H1 (cell line): ENCODE results near the gene SKIC8. TPM values are rescaled to one million over a fixed set of nuclear protein-coding genes. Genes with fewer than 3 reads are reported as not detected.

Source experiments
- ASH2L ChIP-seq: fragments of 200-600, 300-600 bp; sonication (generic); IDR thresholded peaks from one replicate; pipeline ENCODE4 v1.7.1; 2017; ENCODE audit warnings: low read length
- CHD2 ChIP-seq: IDR thresholded peaks from 2 replicates; pipeline ENCODE4 v1.6.1; 2012; ENCODE audit warnings: low read length, improper control_type of control experiment
- CHD7 ChIP-seq: fragments of 300-600 bp; sonication (generic); IDR thresholded peaks from 2 replicates; pipeline ENCODE4 v1.7.1; 2012; ENCODE audit warnings: low read length, moderate library complexity, mild to moderate bottlenecking, inconsistent platforms; ENCODE audit not compliant: insufficient replicate concordance
- E2F6 ChIP-seq: IDR thresholded peaks from 2 replicates; pipeline ENCODE4 v1.6.1; 2012; ENCODE audit warnings: inconsistent platforms
- FOSL1 ChIP-seq: IDR thresholded peaks from 2 replicates; pipeline ENCODE4 v1.6.1; 2011; ENCODE audit warnings: mild to moderate bottlenecking, low read depth, low read length, moderate library complexity; ENCODE audit not compliant: insufficient read depth
- KDM1A ChIP-seq: fragments of 200-600, 300-600 bp; sonication (generic); IDR thresholded peaks from 2 replicates; pipeline ENCODE4 v1.7.1; 2016; ENCODE audit warnings: mild to moderate bottlenecking, low read length, borderline replicate concordance
- PHF8 ChIP-seq: fragments of 200-600 bp; sonication (generic); conservative IDR thresholded peaks from 2 replicates; pipeline ENCODE4 v1.7.1; 2012; ENCODE audit warnings: low read depth, mild to moderate bottlenecking, inconsistent platforms, low read length, moderate library complexity
- SIRT6 ChIP-seq: IDR thresholded peaks from one replicate; pipeline ENCODE4 v1.7.1; 2012; ENCODE audit warnings: low read length, inconsistent platforms
- TCF12 ChIP-seq: IDR thresholded peaks from 2 replicates; pipeline ENCODE4 v1.6.1; 2011; ENCODE audit warnings: low read depth, mild to moderate bottlenecking, low read length
- USF2 ChIP-seq: IDR thresholded peaks from 2 replicates; pipeline ENCODE4 v1.6.1; 2011; ENCODE audit warnings: low read length, improper control_type of control experiment
- polyA plus RNA-seq, 7 experiments: library from polyadenylated mRNA; depleted of rRNA in 3 of 7; stranded (reverse) in 5 of 7; unstranded in 2 of 7; fragments of >200 nt in 5 of 7; fragments of 200-250 nt in 2 of 7; gene quantifications; 1 replicate in 5 of 7; 2 replicates in 1 of 7; 4 replicates in 1 of 7; pipeline versions ENCODE4 v1.2.1 to v1.2.3, GENCODE V29; 2011 to 2013; ENCODE audit warnings: missing spikeins in 2 of 7, mixed read lengths in 2 of 7
- total RNA-seq: library from RNA; stranded (reverse); fragmentation: NEBNext Ultra II Directional; extraction: Animal tissue kit (Norgen Biotek cat#: 25700); gene quantifications from 2 replicates; pipeline ENCODE4 v1.2.1, GENCODE V29; 2021

SKIC8 gene
- total and polyA plus RNA-seq, 2 of the 8 experiments (the other 6 are each of a cell fraction or from before 2014, with no cell fraction given) = 44.2 to 77.7 TPM

GRCh38 chr15:78312957-78313356 lies 13.5 kb upstream of the SKIC8 start (continued):
- TF ChIP-seq CHD7 (no peak), USF2 (no peak), ASH2L (no peak), SIRT6 (no peak), E2F6 (no peak), KDM1A (no peak), TCF12 (no peak), CHD2 (no peak), PHF8 (no peak), FOSL1 (no peak)
